SK-N-SH treated with all-trans-retinoic acid at 6 μM for 48 hours (cell line): ENCODE results near the gene TMBIM4.

ENCODE experiments used
- ATAC-seq: fragments of 200-7000 bp; cut with Tn5 transposase; 3 replicates; pipeline ENCODE4 v1.9.1; 2020; ENCODE audit warnings: mild to moderate bottlenecking, moderate library complexity
- ARNTL ChIP-seq: fragments of 450-650 bp; formaldehyde crosslinking; IDR thresholded peaks from 2 replicates; pipeline ENCODE4 v1.5.0; 2020; ENCODE audit warnings: low read depth, mild to moderate bottlenecking, moderate library complexity, borderline replicate concordance
- BACH2 ChIP-seq: fragments of 250-450 bp; sonication (Bioruptor Pico); IDR thresholded peaks from 2 replicates; pipeline ENCODE4 v1.9.0; 2021; ENCODE audit warnings: mild to moderate bottlenecking, borderline replicate concordance
- CREB5 ChIP-seq: fragments of 250-450 bp; sonication (Bioruptor Pico); IDR thresholded peaks from 2 replicates; pipeline ENCODE4 v1.5.1; 2020; ENCODE audit warnings: low read depth, mild to moderate bottlenecking, moderate library complexity
- CSDC2 ChIP-seq: fragments of 250-450 bp; sonication (Bioruptor Pico); IDR thresholded peaks from 2 replicates; pipeline ENCODE4 v1.5.0; 2020; ENCODE audit warnings: mild to moderate bottlenecking, moderate library complexity
- CSRNP3 ChIP-seq: fragments of 250-450 bp; sonication (Bioruptor Pico); IDR thresholded peaks from 2 replicates; pipeline ENCODE4 v1.5.1; 2021; ENCODE audit warnings: mild to moderate bottlenecking, moderate library complexity
- ESRRG ChIP-seq: fragments of 250-450 bp; sonication (Bioruptor Pico); IDR thresholded peaks from 2 replicates; pipeline ENCODE4 v1.6.1; 2021; ENCODE audit warnings: mild to moderate bottlenecking
- GLIS3 ChIP-seq: fragments of 250-450 bp; sonication (Bioruptor Pico); IDR thresholded peaks from 2 replicates; pipeline ENCODE4 v1.5.0; 2020; ENCODE audit warnings: mild to moderate bottlenecking, moderate library complexity
- ISL1 ChIP-seq: fragments of 250-450 bp; sonication (Bioruptor Pico); IDR thresholded peaks from 2 replicates; pipeline ENCODE4 v2.1.2; 2022; ENCODE audit warnings: mild to moderate bottlenecking, moderate library complexity
- OSR1 ChIP-seq: fragments of 250-450 bp; sonication (Bioruptor Pico); IDR thresholded peaks from 2 replicates; pipeline ENCODE4 v1.8.0; 2022; ENCODE audit warnings: moderate library complexity, mild to moderate bottlenecking, inconsistent platforms
- PATZ1 ChIP-seq: fragments of 250-450 bp; sonication (Bioruptor Pico); IDR thresholded peaks from 2 replicates; pipeline ENCODE4 v1.8.0; 2020; ENCODE audit warnings: mild to moderate bottlenecking, moderate library complexity, borderline replicate concordance
- PPARA ChIP-seq: fragments of 250-450 bp; sonication (Bioruptor Pico); IDR thresholded peaks from 2 replicates; pipeline ENCODE4 v1.5.0; 2020; ENCODE audit warnings: mild to moderate bottlenecking, borderline replicate concordance
- RARB ChIP-seq: fragments of 250-450 bp; sonication (Bioruptor Pico); IDR thresholded peaks from 2 replicates; pipeline ENCODE4 v1.8.0; 2021; ENCODE audit warnings: mild to moderate bottlenecking, moderate library complexity
- SNAI2 ChIP-seq: fragments of 250-450 bp; sonication (Bioruptor Pico); IDR thresholded peaks from 2 replicates; pipeline ENCODE4 v1.5.0; 2020; ENCODE audit warnings: mild to moderate bottlenecking, moderate library complexity
- TCF4 ChIP-seq: fragments of 250-450 bp; sonication (Bioruptor Pico); IDR thresholded peaks from 2 replicates; pipeline ENCODE4 v1.8.0; 2021; ENCODE audit warnings: mild to moderate bottlenecking, moderate library complexity, borderline replicate concordance
- TOX ChIP-seq: fragments of 250-450 bp; sonication (Bioruptor Pico); IDR thresholded peaks from 2 replicates; pipeline ENCODE4 v1.8.0; 2021; ENCODE audit warnings: mild to moderate bottlenecking, moderate library complexity, borderline replicate concordance
- TSHZ2 ChIP-seq: fragments of 250-450 bp; sonication (Bioruptor Pico); IDR thresholded peaks from 2 replicates; pipeline ENCODE4 v1.5.0; 2020; ENCODE audit warnings: mild to moderate bottlenecking, moderate library complexity
- ZFP3 ChIP-seq: fragments of 250-450 bp; sonication (Bioruptor Pico); IDR thresholded peaks from 2 replicates; pipeline ENCODE4 v1.5.0; 2020; ENCODE audit warnings: mild to moderate bottlenecking, moderate library complexity
- ZFP30 ChIP-seq: fragments of 450-650 bp; formaldehyde crosslinking; IDR thresholded peaks from 2 replicates; pipeline ENCODE4 v1.5.0; 2022; ENCODE audit warnings: mild to moderate bottlenecking, moderate library complexity
- ZNF565 ChIP-seq: fragments of 450-650 bp; formaldehyde crosslinking; conservative IDR thresholded peaks from 2 replicates; pipeline ENCODE4 v1.5.0; 2020; ENCODE audit warnings: low read depth, mild to moderate bottlenecking, moderate library complexity
- ZNF70 ChIP-seq: fragments of 450-650 bp; formaldehyde crosslinking; IDR thresholded peaks from 2 replicates; pipeline ENCODE4 v1.5.0; 2020; ENCODE audit warnings: mild to moderate bottlenecking, moderate library complexity
- ZNF8 ChIP-seq: fragments of 450-650 bp; formaldehyde crosslinking; IDR thresholded peaks from 2 replicates; pipeline ENCODE4 v1.5.0; 2020; ENCODE audit warnings: mild to moderate bottlenecking, moderate library complexity

Gene TMBIM4

GRCh38 chr12:66194122-66194521 is 24.3 kb upstream of the TMBIM4 start:
- ATAC-seq: no peak
- TF ChIP-seq RARB (CRISPR knock-in tag): no peak
- no peak for TF ChIP-seq TCF4 (CRISPR knock-in tag)
- no peak for TF ChIP-seq ISL1 (CRISPR knock-in tag)
- TF ChIP-seq SNAI2 (CRISPR knock-in tag): no peak
- no peak for TF ChIP-seq ZFP3 (CRISPR knock-in tag)
- no peak for TF ChIP-seq ARNTL (CRISPR knock-in tag)
- TF ChIP-seq BACH2 (CRISPR knock-in tag): no peak
- TF ChIP-seq CSRNP3 (CRISPR knock-in tag): no peak
- TF ChIP-seq ESRRG: no peak
- TF ChIP-seq TOX (CRISPR knock-in tag): no peak
- TF ChIP-seq PPARA (CRISPR knock-in tag): no peak
- no peak for TF ChIP-seq OSR1 (CRISPR knock-in tag)
- TF ChIP-seq ZNF565: no peak
- TF ChIP-seq ZNF8 (CRISPR knock-in tag): no peak
- no peak for TF ChIP-seq ZFP30
- TF ChIP-seq CREB5 (CRISPR knock-in tag): no peak
- TF ChIP-seq GLIS3 (CRISPR knock-in tag): no peak
- TF ChIP-seq ZNF70: no peak
- TF ChIP-seq CSDC2: no peak

- ATAC-seq: no peak
- TF ChIP-seq RARB (CRISPR knock-in tag) (no peak), CREB5 (CRISPR knock-in tag) (no peak), SNAI2 (CRISPR knock-in tag) (no peak), BACH2 (CRISPR knock-in tag) (no peak), ESRRG (no peak), ZNF565 (no peak), TSHZ2 (CRISPR knock-in tag) (no peak), ISL1 (CRISPR knock-in tag) (no peak), PATZ1 (CRISPR knock-in tag) (no peak), ZFP3 (CRISPR knock-in tag) (no peak), ZNF8 (CRISPR knock-in tag) (no peak)
Observed at GRCh38 chr12:66191547-66192126, 21.8 kb upstream of the TMBIM4 start.
